Measurements from ENCODE around the gene KRTAP12-4. TPM values are rescaled to one million over a fixed set of nuclear protein-coding genes. Genes with fewer than 3 reads are reported as not detected.
A peak's percentile ranks its signal among the peaks of the same experiment; 100 is the strongest.
"Not testable (repeated sequence)": the region's sequence is repeated elsewhere in the genome, so short reads cannot be mapped to it uniquely, and the experiment has no call there.

KRTAP12-4 gene
- total RNA-seq, 1 donor from 2014 or later: not detected

DNA sequence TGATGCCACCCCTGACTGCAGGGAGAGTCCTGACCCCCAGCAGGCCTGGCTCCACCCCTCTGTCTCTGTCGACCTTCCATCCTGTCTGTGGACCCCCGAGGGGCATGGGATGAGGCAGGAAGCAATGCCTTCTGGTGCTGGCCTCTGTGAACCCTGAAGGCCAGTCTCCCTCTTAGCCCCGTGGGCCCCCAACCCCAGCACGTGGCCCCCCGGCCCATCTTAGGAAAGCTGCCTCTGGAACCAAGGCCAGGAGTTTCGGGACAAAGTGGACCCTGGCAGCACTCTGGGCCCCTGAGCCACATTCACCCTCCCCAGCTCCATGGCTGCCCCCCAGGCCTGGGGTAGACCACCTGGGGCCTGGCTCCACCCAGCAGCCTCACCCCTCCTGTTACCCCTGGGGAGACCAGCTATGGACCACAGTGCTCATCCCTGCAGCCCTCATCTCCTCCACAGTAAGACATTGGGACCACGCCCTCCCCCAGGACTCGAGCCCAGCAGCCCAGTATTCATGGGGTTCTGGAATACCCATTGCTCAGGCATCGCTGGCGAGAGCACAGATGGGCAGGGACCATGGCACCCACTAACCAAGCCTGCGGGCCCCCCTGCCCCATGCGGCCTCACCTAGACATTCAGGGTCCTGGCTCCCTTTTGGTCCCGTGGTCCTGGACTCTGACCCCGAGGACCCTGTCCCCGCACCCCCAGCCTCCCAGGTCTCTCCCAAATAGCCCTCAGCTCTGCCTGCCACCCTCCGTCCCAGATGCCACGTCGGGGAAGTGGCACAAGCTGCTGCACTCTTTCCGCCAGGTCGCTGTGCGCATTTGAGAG lies 15.7 kb downstream of the KRTAP12-4 start:
- ATAC-seq; DNase-seq; intact Hi-C loops (cut with micrococcal nuclease): not testable (repeated sequence)

GRCh38 chr21:44637851-44638348 lies 16.6 kb downstream of the KRTAP12-4 start:
- DNase-seq; intact Hi-C loops (cut with micrococcal nuclease); ATAC-seq: not testable (repeated sequence)

DNA sequence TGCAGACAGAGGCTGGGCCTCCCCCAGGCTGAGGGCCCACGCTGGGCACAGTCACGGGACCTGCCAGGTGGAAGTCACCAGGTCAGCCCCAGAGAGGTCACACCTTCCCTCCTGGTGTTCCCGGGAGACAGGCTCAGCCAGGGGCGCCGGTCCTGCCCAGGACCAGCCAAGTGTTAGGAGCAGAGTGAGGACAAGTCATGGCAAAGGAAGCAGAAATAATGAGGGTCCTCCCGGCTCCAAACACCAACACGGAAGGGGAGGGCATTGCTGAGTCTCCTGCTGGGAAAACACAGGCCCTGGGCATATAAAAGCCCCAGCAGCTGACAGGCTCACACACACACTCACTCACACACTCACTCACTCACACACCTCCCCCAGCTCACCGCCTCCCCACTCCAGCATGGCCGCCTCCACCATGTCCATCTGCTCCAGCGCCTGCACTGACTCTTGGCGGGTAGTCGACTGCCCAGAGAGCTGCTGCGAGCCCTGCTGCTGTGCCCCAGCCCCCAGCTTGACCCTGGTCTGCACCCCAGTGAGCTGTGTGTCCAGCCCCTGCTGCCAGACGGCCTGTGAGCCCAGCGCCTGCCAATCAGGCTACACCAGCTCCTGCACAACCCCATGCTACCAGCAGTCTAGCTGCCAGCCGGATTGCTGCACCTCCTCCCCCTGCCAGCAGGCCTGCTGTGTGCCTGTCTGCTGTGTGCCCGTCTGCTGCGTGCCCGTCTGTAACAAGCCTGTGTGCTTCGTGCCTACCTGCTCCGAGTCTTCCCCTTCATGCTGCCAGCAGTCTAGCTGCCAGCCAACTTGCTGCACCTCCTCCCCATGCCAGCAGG lies 17.2 kb downstream of the KRTAP12-4 start, which contains the start of gene KRTAP10-10:
Gene KRTAP10-10 (plus strand): TSS at position 339 of the 833 bp plus-strand sequence. CDS start 62 bp downstream, at position 401.
- DNase-seq (no peak), ATAC-seq (no peak)
- intact Hi-C loops (cut with micrococcal nuclease): no loop called here

DNA sequence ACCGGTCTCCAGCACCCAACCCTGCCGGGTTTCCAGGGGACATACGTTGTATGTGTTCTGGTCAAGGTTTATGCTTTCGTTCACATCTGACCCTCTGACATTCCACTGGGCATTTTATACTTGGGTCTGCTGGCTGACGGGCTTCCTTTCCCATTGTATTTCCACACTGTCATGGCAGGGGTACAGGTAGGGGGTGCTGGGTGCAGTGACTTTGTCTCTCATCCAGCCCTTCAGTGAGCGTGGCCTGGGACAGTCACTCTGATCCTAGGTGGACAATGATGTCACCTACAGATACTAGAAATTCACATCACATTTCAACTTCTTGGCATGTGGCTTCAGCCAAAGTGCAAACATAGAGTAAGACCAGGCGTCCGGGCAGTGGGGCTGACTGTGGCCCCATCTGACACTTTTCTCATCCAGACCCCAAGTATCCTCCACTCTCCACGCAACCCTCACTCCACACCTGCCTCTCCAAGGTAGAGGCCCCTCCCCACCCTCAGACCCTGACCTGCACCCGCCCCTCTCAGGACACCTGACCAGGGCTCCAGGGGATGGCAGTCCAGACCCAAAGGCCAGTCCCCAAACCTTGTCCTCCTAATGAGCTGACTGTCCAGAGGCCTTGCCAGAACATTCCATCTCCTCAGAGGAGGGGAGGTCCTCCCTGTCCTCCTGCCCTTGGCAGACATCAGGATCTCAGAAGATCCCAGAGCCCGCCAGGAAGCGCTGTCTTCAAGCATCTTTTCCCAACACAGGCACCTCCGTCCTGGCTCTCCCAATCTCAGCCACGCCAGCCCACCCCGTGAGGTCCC lies 18.0 kb downstream of the KRTAP12-4 start:
- intact Hi-C loops (cut with micrococcal nuclease): no loop called here
- DNase-seq (no peak), ATAC-seq (no peak)

- ATAC-seq (no peak), DNase-seq (no peak)
- intact Hi-C loops (cut with micrococcal nuclease): no loop called here
Observed at GRCh38 chr21:44632067-44632466, 22.4 kb downstream of the KRTAP12-4 start.

DNA sequence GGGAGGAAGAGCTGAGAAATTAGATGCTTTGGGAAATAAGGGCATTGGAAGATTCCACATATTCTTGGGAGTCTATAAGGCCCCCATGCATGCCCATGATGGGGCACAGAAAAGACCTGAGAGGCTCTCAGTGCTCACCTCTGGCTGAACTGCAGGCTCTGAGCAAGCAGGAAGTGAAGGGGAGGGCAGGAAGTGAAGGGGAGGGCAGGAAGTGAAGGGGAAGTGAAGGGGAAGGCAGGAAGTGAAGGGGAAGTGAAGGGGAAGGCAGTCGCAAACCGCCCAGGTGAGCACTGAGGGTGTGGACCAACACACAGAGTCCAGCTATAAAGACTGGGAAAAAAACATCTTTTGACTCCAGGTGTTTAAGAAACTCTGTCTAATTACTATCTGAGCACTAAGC lies 24.0 kb downstream of the KRTAP12-4 start:
- DNase-seq: no peak
- ATAC-seq: no peak
- intact Hi-C loops (cut with micrococcal nuclease): no loop called here

- DNase-seq (no peak), ATAC-seq (peak; percentile 84)
- intact Hi-C loops (cut with micrococcal nuclease): no loop called here
Observed at GRCh38 chr21:44628707-44629391, 25.6 kb downstream of the KRTAP12-4 start.

DNA sequence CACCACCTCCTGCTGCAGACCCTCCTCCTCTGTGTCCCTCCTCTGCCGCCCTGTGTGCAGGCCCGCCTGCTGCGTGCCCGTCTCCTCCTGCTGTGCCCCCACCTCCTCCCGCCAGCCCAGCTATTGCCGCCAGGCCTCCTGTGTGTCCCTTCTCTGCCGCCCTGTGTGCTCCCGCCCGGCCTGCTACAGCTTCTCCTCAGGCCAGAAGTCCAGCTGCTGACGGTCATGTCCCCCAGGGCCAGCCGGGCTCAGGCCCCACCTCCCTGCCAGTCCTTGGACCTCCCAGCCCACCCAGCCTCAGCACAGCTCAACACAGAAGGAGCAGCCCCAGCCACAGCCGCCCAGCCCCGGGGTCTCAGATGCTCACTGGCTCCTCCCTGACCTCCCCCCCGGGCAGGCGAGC lies 26.6 kb downstream of the KRTAP12-4 start:
- DNase-seq; intact Hi-C loops (cut with micrococcal nuclease); ATAC-seq: not testable (repeated sequence)

- DNase-seq; ATAC-seq; intact Hi-C loops (cut with micrococcal nuclease): not testable (repeated sequence)
Observed at GRCh38 chr21:44627181-44627822, 27.2 kb downstream of the KRTAP12-4 start.

DNA sequence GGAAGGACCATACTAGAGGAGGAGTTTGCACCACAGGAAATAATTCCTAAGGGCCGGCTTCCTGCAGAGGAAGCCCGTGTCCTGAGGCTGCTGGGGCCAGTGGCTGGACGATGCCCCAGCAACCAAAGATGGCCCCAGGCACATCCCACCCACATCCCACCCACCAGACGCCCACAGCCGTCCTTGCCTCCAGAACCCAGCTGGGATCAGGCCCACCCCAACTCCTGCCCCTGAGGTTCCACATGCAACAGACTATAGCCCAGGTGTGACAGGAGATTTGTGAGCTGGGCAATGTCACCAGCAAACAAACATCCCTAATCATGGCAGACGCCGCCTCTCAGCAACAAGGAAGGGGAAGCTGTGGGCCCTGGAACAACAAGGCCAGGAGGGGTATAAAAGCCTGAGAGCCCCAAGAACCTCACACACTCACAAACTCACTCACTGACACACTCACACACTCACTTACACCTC lies 27.8 kb downstream of the KRTAP12-4 start, which contains the start of gene KRTAP10-9:
Gene KRTAP10-9 (plus strand): TSS at position 421 of the 471 bp plus-strand sequence. CDS start 79 bp downstream, outside the sequence.
- intact Hi-C loops (cut with micrococcal nuclease): no loop called here
- ATAC-seq (no peak), DNase-seq (no peak)

DNA sequence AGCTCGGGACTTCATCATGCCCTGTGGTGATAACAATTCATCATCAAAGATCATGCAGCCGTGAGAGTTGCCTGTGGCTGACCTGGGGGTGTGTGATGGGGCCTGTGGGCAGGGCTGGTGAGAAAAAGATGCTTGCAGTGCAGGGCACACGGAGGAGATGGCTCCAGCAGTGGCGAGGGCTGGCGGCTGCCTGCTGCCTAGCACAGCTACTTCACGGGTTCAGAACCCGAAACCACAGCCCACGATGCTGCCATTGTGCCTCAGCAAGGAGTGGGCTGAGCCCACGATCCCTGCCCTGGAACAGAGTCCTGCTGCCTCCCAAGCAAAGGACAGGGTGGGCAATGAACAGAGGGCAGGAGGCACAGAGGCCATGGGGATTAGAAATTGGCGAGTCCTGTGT lies 28.2 kb downstream of the KRTAP12-4 start:
- DNase-seq (no peak), ATAC-seq (peak; percentile 10)
- intact Hi-C loops (cut with micrococcal nuclease): no loop called here

GRCh38 chr21:44625756-44626155 lies 28.7 kb downstream of the KRTAP12-4 start:
- peak; percentile 78 for ATAC-seq
- no peak for DNase-seq
- intact Hi-C loops (cut with micrococcal nuclease): no loop called here

DNA sequence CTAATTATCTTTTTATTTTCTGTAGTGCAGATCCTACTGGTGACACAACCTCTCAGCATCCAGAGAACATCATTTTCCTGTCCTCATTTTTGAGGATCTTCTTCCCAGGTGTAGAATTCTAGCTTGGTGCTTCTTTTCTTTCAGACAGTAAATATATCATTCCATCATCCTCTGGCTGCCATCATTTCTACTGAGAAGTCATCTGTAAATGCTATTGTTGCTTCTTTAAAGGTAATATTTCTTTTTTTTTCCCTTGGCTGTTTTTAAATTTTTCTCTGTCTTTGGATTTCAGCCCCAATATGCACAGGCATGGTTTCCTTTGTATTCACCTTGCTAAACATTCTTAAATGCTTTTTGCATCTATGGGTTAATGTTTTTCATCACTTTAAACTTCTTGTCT lies 30.9 kb downstream of the KRTAP12-4 start:
- ATAC-seq (no peak), DNase-seq (no peak)
- intact Hi-C loops (cut with micrococcal nuclease): no loop called here

GRCh38 chr21:44619886-44620285 lies 34.6 kb downstream of the KRTAP12-4 start:
- intact Hi-C loops (cut with micrococcal nuclease): no loop called here
- DNase-seq: no peak
- no peak for ATAC-seq

DNA sequence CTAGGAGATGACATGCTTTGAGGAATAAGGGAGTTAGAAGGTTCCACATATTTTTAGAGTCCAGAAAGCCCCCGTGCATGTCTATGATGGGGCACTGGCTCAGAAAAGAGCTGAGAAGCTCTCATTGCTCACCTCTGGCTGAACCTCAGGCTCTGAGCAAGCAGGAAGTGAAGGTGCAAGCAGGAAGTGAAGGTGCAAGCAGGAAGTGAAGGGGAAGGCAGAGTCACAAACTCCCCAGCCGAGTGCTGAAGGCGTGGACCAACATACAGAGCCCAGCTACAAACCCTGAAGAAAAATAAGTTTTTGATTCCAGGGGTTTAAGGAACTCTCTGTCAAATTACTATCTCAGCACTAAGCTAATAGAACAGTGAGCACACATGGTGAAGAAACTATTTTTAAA lies 35.5 kb downstream of the KRTAP12-4 start:
- no peak for DNase-seq
- intact Hi-C loops (cut with micrococcal nuclease): no loop called here
- no peak for ATAC-seq

GRCh38 chr21:44618504-44618903 lies 36.0 kb downstream of the KRTAP12-4 start:
- intact Hi-C loops (cut with micrococcal nuclease): no loop called here

GRCh38 chr21:44617071-44617501 lies 37.4 kb downstream of the KRTAP12-4 start:
- ATAC-seq (no peak), DNase-seq (no peak)
- intact Hi-C loops (cut with micrococcal nuclease): no loop called here

More at GRCh38 chr21:44618504-44618903, 36.0 kb downstream of the KRTAP12-4 start:
- peak; percentile 85 for ATAC-seq
- peak; percentile 57 for DNase-seq

DNA sequence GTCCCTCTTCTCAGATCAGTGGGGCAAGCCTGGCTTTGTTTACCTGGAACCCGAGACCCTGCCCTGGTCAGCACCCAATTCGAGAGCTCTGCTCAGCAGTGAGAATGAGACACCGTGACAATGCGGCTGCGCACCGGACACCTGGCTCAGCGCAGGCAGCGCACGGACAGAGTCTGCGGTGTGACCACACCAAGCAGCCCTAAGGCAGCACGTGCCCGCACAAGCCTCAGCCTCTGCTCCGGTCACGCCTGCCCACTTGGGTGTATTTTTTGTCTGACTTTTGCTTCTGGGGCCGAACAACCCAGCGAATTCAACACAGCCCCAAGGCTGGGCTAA lies 37.9 kb downstream of the KRTAP12-4 start:
- intact Hi-C loops (cut with micrococcal nuclease): no loop called here
- no peak for ATAC-seq
- DNase-seq: no peak
